ENCODE measurements around the gene CA12.

CA12 gene

DNA sequence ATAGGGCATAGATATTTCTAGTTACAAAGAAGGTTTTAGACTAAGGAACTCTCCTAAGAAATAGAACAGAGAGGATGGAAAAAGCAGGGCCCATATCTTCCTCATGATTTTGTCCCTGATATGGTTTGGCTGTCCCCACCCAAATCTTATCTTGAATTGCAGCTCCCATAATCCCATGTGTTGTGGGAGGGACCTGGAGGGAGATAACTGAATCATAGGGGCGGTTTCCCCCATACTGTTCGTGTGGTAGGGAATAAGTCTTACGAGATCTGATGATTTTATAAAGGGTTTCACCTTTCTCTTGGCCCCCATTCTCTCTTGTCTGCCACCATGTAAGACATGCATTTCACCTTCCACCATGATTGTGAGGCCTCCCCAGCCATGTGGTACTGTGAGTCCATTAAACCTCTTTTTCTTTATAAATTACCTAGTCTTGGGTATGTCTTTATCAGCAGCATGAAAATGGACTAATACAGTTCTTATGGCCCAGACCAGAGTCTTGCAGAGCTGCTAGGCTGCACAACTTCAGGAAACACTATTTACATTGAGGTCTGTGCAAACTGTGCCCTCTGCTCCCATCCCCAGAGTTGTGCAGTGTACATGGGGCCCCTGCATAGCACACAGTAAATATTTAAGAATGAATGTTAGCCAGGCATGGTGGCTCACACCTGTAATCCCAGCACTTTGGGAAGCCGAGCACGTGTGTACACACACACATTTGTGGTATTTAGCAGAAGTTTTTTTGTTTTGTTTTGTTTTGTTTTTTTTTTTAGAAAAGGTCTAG, 20.3 kb upstream of the CA12 start:
- DNase-seq: no peak

GRCh38 chr15:63401078-63401477, 19.4 kb upstream of the CA12 start:
- DNase-seq: no peak

- DNase-seq: no peak
Observed at GRCh38 chr15:63398456-63398855, 16.8 kb upstream of the CA12 start.

- DNase-seq: no peak
Observed at GRCh38 chr15:63396152-63396928, 14.7 kb upstream of the CA12 start.

GRCh38 chr15:63395730-63396151, 14.1 kb upstream of the CA12 start:
- DNase-seq: no peak

DNA sequence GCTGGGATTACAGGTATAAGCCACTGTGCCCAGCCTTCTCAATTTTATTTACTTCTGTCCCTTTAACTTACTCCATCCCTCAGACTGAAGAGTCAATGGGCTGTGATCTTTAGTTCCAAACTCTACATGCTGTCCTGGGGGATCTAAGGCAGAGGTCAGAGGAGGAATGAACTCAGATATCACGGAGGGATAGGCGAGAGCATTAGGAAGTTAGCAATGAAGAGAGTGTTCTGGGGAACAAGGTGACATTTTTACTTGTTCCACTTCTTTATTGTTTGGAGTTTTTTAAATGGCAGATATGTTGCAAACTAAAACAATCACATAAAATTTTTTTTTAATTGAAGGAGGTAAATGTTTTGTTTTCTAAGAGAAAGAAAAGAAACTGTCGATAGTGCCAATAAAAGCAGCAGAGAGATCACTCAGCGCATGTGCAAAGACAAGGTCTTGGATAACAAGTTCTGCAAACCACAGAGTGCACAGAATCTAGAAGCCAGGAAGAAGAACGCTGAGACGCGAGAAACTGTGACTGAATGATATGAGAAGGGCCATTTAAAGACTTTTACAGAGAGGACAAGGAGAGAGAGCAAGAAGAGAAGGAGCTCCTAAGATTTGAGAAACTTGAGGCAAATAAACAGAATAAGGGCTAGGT, 10.8 kb upstream of the CA12 start:
- peak in 1 of 2 donors; percentile 44 for DNase-seq

- DNase-seq: no peak
Observed at GRCh38 chr15:63391669-63392360, 10.2 kb upstream of the CA12 start.

GRCh38 chr15:63390689-63391088, 9.0 kb upstream of the CA12 start:
- DNase-seq: no peak

GRCh38 chr15:63389902-63390670, 8.4 kb upstream of the CA12 start:
- DNase-seq: no peak

DNA sequence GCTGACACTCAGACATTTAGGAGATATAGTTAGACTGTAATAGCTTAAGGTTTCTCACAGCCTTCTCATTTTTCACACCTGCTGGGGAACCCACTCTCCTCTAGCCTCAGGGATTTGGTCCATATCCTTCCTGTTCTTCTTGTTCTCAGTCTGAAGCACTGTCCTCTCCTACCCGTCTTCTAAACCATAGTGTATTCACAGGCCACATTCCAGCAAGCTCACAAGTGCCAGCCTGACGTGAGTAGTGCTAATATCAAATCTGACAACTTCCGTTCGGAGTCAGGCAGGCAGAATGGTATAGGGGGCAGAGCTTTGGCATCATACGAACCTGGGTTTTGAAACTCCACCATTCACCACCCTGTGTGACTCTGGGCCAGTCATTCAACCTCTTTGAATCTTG, 6.9 kb upstream of the CA12 start:
- no peak for DNase-seq

DNA sequence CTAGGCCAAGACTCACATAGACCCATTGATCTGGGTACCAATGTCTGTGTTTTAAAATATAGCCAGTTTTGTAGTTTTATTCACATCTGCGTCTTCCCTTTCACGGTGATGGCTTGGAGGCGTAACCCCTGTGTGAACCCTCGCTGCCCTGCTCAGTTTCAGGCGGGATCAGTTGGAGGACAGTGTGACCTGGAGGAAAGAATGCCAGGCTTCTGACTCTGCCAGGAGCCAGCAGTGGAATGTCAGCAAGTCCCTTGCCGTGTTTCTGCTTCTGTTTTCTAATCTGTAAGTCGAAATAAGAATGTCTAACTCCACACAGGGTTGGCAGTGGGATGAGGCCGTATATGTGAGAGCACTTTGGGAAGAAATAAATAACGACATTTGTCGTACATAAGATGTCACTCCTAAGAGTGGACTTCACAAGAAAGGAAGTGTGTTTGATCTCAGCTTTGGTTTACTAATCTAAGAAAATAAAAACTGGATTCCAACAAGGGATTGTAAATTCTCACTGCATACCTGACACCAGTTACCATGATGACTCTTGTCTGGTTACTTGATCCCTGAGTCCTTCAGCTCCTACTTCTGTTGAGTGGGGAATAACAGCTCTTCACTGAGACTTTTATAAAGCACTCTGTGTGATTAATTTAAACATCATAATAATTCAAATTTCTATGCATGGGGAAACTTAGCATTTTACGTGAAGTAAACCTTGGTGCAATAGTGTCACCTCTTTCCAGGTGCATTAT, 6.3 kb upstream of the CA12 start:
- DNase-seq: no peak

DNA sequence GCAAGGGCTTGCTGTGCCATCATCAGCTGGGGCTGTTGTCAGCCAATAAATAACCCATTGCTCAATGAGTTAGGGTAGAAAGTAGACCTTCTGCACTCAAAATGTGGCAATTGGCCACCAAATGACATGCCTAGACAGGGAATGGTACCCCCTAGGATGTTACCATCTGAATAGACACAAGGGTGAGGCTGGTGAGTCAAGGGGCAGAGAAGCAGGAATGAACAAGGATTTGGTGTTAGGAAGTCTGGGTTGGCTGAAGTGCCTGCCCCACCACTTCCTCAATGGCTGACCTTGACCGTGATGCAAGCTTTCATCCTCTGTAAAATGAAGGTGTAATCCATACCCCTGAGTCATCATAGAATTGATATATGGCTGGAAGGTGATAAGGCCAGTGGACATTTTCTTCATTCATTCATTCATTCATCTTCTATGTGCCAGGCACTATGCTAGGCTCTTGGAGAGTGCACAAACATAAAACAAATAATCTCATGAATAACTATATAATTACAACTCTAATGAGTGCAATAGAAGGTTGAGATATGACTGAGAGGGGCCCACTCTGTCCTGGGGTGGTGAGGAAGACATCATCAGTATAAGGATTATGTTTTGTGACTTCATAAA, 4.4 kb upstream of the CA12 start:
- no peak for DNase-seq

DNA sequence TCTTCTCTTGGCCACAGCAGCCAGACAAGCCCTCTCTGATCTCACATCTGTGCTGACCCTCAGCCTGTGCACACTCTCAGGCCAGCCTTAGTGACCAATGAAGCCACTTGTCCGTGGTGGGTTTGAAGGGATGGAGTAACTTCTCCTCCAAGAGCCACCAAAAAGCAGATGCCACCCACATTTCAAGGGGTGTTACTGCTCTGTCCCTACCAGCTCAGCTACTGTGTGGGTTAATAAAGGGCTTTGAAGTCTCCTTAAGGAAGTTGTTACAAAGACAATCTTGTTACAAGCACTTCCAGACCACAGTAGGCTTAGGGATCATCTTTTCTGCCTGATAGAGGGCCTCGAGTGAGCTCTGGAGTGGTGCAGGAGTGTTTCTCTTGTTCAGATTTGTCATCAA, 3.3 kb upstream of the CA12 start:
- no peak for DNase-seq

- DNase-seq: no peak
Observed at GRCh38 chr15:63382966-63383710, 1.5 kb upstream of the CA12 start.

GRCh38 chr15:63380808-63381282, 801 bp downstream of the CA12 start:
- DNase-seq: no peak

DNA sequence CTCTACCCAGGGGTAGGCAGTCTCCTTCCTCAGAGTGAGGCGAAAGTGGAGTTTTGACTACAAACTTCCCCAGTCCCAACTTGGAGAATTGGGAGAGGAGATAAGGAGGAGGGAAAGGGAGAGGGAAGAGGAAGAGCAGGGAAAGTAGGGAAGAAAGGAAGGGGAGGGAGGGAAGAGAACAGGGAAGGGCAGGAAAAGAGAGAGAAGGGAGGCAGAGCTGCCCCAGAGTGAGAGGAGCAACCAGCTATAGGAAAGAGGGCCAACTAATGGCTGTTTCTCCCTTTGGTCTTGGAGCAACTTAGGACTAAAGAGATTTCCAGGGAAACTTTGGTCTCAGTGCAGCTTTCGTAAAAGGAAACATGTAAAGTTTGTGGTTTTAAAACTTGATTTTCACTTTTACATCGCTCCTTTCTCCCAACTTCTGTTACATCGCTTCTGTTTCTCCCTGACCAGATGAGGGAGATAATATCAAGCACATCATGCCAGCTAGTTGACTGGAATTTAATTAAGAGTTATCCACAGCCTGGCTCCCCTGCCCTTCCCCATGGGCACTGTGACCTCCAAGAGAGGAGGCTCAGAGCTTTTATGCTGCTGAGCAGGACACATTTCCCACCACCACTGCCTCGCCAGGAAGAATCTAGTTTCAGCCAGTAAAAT, 1.4 kb downstream of the CA12 start:
- no peak for DNase-seq

DNA sequence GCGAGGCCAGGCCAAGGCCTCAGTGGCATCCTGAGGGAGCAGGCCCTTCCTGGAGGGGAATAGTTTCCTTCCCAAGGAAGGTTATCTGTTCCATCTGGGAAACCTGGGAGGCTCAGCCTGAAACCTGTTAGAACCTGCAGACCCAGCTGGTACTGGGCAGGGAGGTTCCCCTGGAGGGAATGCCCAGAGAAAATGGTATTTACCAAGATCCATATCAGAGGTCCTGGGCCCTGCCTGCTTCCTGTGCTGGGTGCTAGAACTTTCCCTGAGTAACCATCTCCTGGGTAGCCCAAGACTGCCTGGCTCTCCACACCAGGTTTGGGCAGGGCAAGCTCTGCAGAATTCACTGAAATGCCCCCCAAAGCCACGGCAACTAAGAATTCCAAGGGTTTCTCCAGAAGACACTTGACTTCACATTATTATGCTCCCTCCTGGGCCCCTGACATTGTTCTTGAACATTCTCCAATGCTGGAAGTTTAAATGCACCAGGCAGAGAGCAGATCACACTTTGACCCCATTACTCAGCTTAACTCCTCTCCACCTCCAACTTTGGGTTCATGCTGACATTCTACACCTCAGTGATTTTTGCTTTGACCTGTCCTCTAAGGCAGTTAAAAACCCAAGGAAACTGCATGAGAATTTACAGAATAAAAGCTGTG, 2.0 kb downstream of the CA12 start:
- no peak for DNase-seq

GRCh38 chr15:63378946-63379345, 2.7 kb downstream of the CA12 start:
- no peak for DNase-seq
